ENCODE data around the gene C2CD4C. TPM values are rescaled to one million over a fixed set of nuclear protein-coding genes. Genes with fewer than 3 reads are reported as not detected.
"Not testable (repeated sequence)": the region's sequence is repeated elsewhere in the genome, so short reads cannot be mapped to it uniquely, and the experiment has no call there.

The C2CD4C gene
- total RNA-seq, 1 experiment from 2014 or later: 0.29 TPM

- ChIA-PET CTCF (no interaction called here), POLR2A (ENCODE audit: unreplicated experiment) (no interaction called here)
- H3K36me3 ChIP-seq (ENCODE audit: low read depth, low read length): no peaks in the 10 kb centered on the region
- no peaks in the 10 kb centered on the region for H3K4me1 ChIP-seq (ENCODE audit: insufficient read depth, low read length)
- intact Hi-C loops (cut with micrococcal nuclease): no loop called here
- no peak overlapping the region for H3K9ac ChIP-seq (ENCODE audit: low read length)
- no TSS peak for BruUV-seq (replicated peaks)
- no peak overlapping the region for H3K4me3 ChIP-seq (ENCODE audit: low read length)
- no peaks in the 10 kb centered on the region for H4K20me1 ChIP-seq (ENCODE audit: low read length)
- TF ChIP-seq EZH2phosphoT487 (IDR thresholded peaks at IDR 0.05; ENCODE audit: borderline replicate concordance, low read length) (no peak), EZH2 (IDR thresholded peaks at IDR 0.05; ENCODE audit: low read length, unreplicated experiment) (no peak)
- H3K9me3 ChIP-seq (ENCODE audit: low read length): no peaks in the 10 kb centered on the region
- ATAC-seq: no peak
- H3F3A ChIP-seq (ENCODE audit: low read length, unreplicated experiment): no peaks in the 10 kb centered on the region
- no peaks in the 10 kb centered on the region for H3K79me2 ChIP-seq (ENCODE audit: low read length)
- no peak overlapping the region for H3K27ac ChIP-seq (ENCODE audit: low read length)
- no peaks in the 10 kb centered on the region for H3K27me3 ChIP-seq (ENCODE audit: low read length)
- no peak for DNase-seq
- no peak overlapping the region for H2AFZ ChIP-seq (ENCODE audit: low read length)
- no peak overlapping the region for H3K4me2 ChIP-seq (ENCODE audit: low read length)
- no peaks in the 10 kb centered on the region for H3K9me2 ChIP-seq (replicated peaks; ENCODE audit: low read length)
Observed at GRCh38 chr19:455031-455705, 46.2 kb upstream of the C2CD4C start.

- ChIA-PET POLR2A (ENCODE audit: unreplicated experiment) (no interaction called here), CTCF (no interaction called here)
- H3F3A ChIP-seq (ENCODE audit: low read length, unreplicated experiment): no peaks in the 10 kb centered on the region
- TF ChIP-seq CTCF (conservative IDR thresholded peaks at IDR 0.05; ENCODE audit: low read depth, low read length): no peak
- no peak for TF ChIP-seq EZH2 (IDR thresholded peaks at IDR 0.05; ENCODE audit: low read length, unreplicated experiment)
- TF ChIP-seq EZH2phosphoT487 (IDR thresholded peaks at IDR 0.05; ENCODE audit: borderline replicate concordance, low read length): no peak
- H3K4me1 ChIP-seq (ENCODE audit: insufficient read depth, low read length): no peaks in the 10 kb centered on the region
- H3K27me3 ChIP-seq (ENCODE audit: low read length): no peaks in the 10 kb centered on the region
- no peaks in the 10 kb centered on the region for H3K79me2 ChIP-seq (ENCODE audit: low read length)
- H3K4me3 ChIP-seq (ENCODE audit: low read length): no peak overlapping the region
- no peak overlapping the region for H3K4me2 ChIP-seq (ENCODE audit: low read length)
- H4K20me1 ChIP-seq (ENCODE audit: low read length): no peaks in the 10 kb centered on the region
- no peaks in the 10 kb centered on the region for H3K9me2 ChIP-seq (replicated peaks; ENCODE audit: low read length)
- no peaks in the 10 kb centered on the region for H3K9me3 ChIP-seq (ENCODE audit: low read length)
- no peak overlapping the region for H3K9ac ChIP-seq (ENCODE audit: low read length)
- H3K36me3 ChIP-seq (ENCODE audit: low read depth, low read length): no peaks in the 10 kb centered on the region
- no TSS peak for BruUV-seq (replicated peaks)
- no peak for DNase-seq
- H2AFZ ChIP-seq (ENCODE audit: low read length): no peak overlapping the region
- no peak overlapping the region for H3K27ac ChIP-seq (ENCODE audit: low read length)
- intact Hi-C loops (cut with micrococcal nuclease): no loop called here
- ATAC-seq: no peak
Observed at GRCh38 chr19:453606-454005, 44.7 kb upstream of the C2CD4C start.

- no peak overlapping the region for H3K9ac ChIP-seq (ENCODE audit: low read length)
- H3K9me3 ChIP-seq (ENCODE audit: low read length): no peaks in the 10 kb centered on the region
- no peak overlapping the region for H2AFZ ChIP-seq (ENCODE audit: low read length)
- H3K27ac ChIP-seq (ENCODE audit: low read length): no peak overlapping the region
- POLR2A ChIA-PET (ENCODE audit: unreplicated experiment): no interaction called here
- TF ChIP-seq EZH2 (IDR thresholded peaks at IDR 0.05; ENCODE audit: low read length, unreplicated experiment) (no peak), EZH2phosphoT487 (IDR thresholded peaks at IDR 0.05; ENCODE audit: borderline replicate concordance, low read length) (no peak), CTCF (conservative IDR thresholded peaks at IDR 0.05; ENCODE audit: low read depth, low read length) (no peak)
- no TSS peak for BruUV-seq (replicated peaks)
- no peaks in the 10 kb centered on the region for H3K36me3 ChIP-seq (ENCODE audit: low read depth, low read length)
- no peak for ATAC-seq
- H3F3A ChIP-seq (ENCODE audit: low read length, unreplicated experiment): no peaks in the 10 kb centered on the region
- no peaks in the 10 kb centered on the region for H3K4me1 ChIP-seq (ENCODE audit: insufficient read depth, low read length)
- H3K27me3 ChIP-seq (ENCODE audit: low read length): no peaks in the 10 kb centered on the region
- no peaks in the 10 kb centered on the region for H4K20me1 ChIP-seq (ENCODE audit: low read length)
- DNase-seq: no peak
- intact Hi-C loops (cut with micrococcal nuclease): no loop called here
- no peak overlapping the region for H3K4me2 ChIP-seq (ENCODE audit: low read length)
- CTCF ChIA-PET: no interaction called here
- H3K4me3 ChIP-seq (ENCODE audit: low read length): no peak overlapping the region
- H3K9me2 ChIP-seq (replicated peaks; ENCODE audit: low read length): no peaks in the 10 kb centered on the region
- H3K79me2 ChIP-seq (ENCODE audit: low read length): no peaks in the 10 kb centered on the region
Observed at GRCh38 chr19:452829-453228, 43.9 kb upstream of the C2CD4C start.

- ATAC-seq; DNase-seq; H3K27me3 ChIP-seq (ENCODE audit: low read length); H2AFZ ChIP-seq (ENCODE audit: low read length); H3K4me2 ChIP-seq (ENCODE audit: low read length); H3K36me3 ChIP-seq (ENCODE audit: low read depth, low read length); H4K20me1 ChIP-seq (ENCODE audit: low read length); CTCF ChIA-PET; H3K4me1 ChIP-seq (ENCODE audit: insufficient read depth, low read length); BruUV-seq (replicated peaks); H3K9me3 ChIP-seq (ENCODE audit: low read length); H3F3A ChIP-seq (ENCODE audit: low read length, unreplicated experiment); H3K9ac ChIP-seq (ENCODE audit: low read length); H3K9me2 ChIP-seq (replicated peaks; ENCODE audit: low read length); intact Hi-C loops (cut with micrococcal nuclease); POLR2A ChIA-PET (ENCODE audit: unreplicated experiment); H3K79me2 ChIP-seq (ENCODE audit: low read length); H3K27ac ChIP-seq (ENCODE audit: low read length); H3K4me3 ChIP-seq (ENCODE audit: low read length): not testable (repeated sequence)
Observed at GRCh38 chr19:450912-451481, 42.0 kb upstream of the C2CD4C start.
